GM11168 (cell line): ENCODE results near the gene LRRFIP1.

Source experiments
- in situ Hi-C: fragments of 300-500 bp; cut with MboI; formaldehyde crosslinking; loops from one replicate; pipeline ENCODE4 v1.12.0; 2022; ENCODE audit warnings: low sequenced_read_pairs; ENCODE audit not compliant: unreplicated experiment

The LRRFIP1 gene, protein sequence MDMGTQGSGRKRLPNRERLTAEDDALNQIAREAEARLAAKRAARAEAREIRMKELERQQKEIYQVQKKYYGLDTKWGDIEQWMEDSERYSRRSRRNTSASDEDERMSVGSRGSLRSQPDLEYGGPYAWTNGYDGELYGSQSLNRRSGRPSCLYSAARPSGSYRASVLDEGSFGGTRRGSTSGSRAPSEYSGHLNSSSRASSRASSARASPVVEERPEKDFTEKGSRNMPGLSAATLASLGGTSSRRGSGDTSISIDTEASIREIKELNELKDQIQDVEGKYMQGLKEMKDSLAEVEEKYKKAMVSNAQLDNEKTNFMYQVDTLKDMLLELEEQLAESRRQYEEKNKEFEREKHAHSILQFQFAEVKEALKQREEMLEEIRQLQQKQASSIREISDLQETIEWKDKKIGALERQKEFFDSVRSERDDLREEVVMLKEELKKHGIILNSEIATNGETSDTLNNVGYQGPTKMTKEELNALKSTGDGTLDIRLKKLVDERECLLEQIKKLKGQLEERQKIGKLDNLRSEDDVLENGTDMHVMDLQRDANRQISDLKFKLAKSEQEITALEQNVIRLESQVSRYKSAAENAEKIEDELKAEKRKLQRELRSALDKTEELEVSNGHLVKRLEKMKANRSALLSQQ

GRCh38 chr2:237627441-237628246, at the start of gene LRRFIP1:
Gene LRRFIP1, plus strand, starts transcription at chr2:237627587. Its CDS starts 58 bp downstream, at chr2:237627645.
- in situ Hi-C loops: no loop called here

DNA sequence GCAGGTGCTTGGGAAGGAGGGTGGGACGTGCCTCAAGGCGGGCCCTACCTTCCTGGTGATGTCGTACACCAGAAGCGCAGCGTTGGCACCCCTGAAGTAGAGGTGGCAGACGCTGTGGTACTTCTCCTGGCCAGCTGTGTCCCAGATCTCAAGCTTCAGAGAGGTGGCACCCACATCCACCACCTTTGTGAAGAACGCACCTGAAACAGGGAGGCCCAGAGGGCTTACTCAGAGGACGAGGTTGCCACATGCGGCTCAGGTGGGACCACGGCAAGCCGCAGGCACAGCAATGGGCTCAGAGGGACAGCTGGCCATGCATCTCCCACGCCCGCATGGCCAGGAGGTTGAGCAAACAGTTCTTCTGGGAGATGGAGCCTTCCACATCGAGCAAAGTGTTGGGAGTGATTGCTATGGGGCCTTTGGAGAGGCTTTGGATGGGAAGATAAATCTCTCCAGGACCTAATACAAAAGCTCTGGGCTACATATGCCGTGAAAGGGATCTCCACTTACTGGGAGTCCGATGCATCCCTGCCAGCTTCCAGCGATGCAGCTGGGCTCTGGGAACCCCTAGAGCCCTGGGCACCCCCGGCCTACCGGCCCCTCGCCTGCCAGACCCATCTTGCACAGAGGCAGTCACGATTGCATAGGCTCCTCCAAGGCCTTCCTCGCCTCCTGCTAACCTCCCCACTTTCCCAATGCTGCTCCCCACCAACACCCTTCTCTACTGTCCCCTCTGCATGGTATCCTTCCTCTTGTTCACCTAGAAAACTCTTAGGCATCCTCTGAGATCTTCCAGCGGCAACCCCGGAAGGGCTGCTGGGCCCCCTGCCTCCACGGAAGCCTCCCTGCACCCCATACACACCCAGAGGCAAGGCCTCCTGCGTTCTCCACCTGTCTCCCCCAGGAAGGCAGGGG, 49.2 kb upstream of the LRRFIP1 start:
- in situ Hi-C loops: no loop called here

DNA sequence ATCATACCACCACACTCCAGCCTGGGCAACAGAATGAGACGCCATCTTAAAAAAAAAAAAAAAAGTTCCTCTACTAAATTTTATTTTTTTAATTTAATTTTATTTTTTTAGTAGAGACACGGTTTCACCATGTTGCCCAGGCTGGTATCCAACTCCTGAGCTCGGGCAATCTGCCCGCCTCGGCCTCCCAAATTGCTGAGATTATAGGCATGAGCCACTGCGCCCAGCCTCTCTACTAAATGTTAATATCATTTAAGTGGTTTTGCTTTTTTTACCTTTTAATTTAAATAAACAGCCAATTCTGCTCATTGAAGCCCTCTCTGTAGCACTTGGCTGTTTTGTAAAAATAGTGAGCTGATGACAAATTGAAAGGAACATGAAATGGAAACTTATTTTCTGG, 46.1 kb upstream of the LRRFIP1 start:
- in situ Hi-C loops: no loop called here

- in situ Hi-C loops: no loop called here
These were observed 45.3 kb upstream of the LRRFIP1 start for GRCh38 chr2:237581751-237582746.

- in situ Hi-C loops: no loop called here
These were observed 43.7 kb upstream of the LRRFIP1 start for GRCh38 chr2:237583385-237584295.

GRCh38 chr2:237585590-237586221, 41.7 kb upstream of the LRRFIP1 start:
- in situ Hi-C loops: loop anchor here (5.0 kb wide), 1 partner anchor 53 kb away; no protein-coding TSS in a partner anchor

GRCh38 chr2:237588044-237588696, 39.2 kb upstream of the LRRFIP1 start:
- in situ Hi-C loops: loop anchor here (5.0 kb wide), 1 partner anchor 56 kb away; no protein-coding TSS in a partner anchor

GRCh38 chr2:237590272-237591140, 36.9 kb upstream of the LRRFIP1 start, which contains the start of gene RAB17:
Gene RAB17, minus strand, starts transcription at chr2:237590734. Its CDS starts 4,580 bp downstream, at chr2:237586154.
- in situ Hi-C loops: no loop called here

DNA sequence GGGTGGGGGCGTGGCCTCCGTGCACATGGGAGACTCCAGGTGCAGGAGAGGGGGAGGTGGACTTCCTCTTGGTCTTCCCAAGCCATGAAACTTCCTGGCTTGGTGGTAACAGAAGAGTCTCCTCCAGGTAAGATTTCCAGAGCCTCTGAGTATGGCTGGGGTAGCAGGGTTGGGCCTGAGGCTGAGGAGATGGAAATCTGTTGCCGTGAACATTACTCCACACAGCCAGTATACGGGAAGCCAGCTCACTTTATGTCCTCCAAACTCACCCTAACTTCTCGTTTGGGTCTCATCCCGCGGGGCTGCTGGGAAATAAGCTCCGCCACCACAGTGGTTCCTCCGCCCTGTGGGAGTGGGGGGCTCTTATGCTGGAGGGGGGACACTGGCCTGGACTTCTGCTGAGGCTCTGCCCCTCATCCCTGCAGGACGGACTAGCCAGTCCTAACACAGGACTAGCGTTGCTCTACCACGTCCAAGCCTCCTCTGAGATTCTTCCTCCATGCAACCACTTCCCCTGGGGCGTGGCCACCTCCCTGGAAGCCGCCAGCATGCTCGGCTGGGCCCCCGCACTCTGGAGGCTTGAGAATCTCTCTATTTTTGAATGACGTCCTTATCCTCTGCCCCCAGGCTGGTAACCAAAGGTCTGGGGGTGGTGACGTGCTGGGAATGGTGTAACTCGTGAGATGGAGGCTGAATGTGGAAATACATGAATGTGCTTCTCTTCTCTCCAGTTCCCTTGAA, 36.1 kb upstream of the LRRFIP1 start:
- in situ Hi-C loops: no loop called here

DNA sequence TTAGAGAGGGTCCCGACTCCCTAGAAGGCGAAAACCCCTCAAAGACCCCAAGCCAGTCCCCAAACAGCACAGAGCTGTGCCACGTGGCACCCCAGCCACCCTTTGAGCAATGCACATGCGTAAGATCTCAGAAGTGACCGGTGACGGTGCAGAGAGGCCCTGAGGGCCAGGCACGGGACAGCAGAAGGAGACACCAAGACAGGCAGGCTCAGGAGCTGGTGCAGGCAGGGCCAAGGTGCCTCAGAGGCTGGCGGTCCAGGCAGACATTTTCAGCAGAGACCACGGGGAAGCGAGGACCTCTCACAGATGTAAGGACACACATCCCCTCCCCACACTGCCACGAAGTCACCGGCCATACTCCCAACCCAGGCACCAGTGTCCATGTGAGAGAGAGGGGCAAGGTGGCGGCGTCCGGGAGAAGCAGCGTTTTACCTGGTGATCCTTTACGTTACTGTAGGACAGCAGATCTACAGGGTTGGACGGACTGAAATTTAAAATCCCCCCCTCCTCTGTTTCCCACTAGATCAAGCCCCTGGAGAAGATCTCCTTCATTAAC, 34.9 kb upstream of the LRRFIP1 start:
- in situ Hi-C loops: no loop called here

GRCh38 chr2:237593036-237593435, 34.4 kb upstream of the LRRFIP1 start:
- in situ Hi-C loops: no loop called here

- in situ Hi-C loops: no loop called here
These were observed 33.6 kb upstream of the LRRFIP1 start for GRCh38 chr2:237593596-237594320.

DNA sequence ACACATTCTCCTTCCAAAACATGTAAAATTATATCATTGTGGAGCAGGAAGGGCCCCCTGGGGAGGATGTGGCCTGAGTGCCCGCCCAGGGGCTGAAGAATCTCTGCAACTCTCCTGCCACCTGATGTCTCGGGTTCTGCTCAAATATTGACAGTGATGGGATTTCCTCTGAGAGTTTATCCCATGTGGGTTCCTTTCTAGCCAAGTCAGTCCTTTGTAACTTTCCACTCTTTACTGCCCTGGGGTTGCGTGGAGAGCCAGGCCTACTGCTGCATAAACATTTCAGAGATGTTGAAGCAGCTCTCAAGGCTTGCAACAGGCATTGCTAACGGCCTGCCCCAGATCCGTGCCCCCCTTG, 32.9 kb upstream of the LRRFIP1 start:
- in situ Hi-C loops: no loop called here
